IMR-90 (cell line): ENCODE data around the gene ESYT3. TPM values are rescaled to one million over a fixed set of nuclear protein-coding genes. Genes with fewer than 3 reads are reported as not detected.

Experiments
- ATAC-seq: fragments of 200-7000 bp; cut with Tn5 transposase; 2 replicates; pipeline ENCODE4 v1.9.1; 2020; ENCODE audit warnings: low read depth, mild to moderate bottlenecking, moderate library complexity
- BruUV-seq: library from RNA; stranded (reverse); fragments of 400-500 nt; replicated peaks from 2 replicates; lab custom pipeline; 2021; lab: Mats Ljungman, UMichigan
- CTCF ChIA-PET: fragments of 300-600 bp; formaldehyde crosslinking; extraction: SDS; loops from one replicate; lab custom pipeline; 2021; ENCODE audit warnings: antibody characterized with exemption; lab: Yijun Ruan, JAX
- POLR2A ChIA-PET: fragments of 300-600 bp; sonication (Branson Sonifier 250); formaldehyde crosslinking; loops from one replicate; lab custom pipeline; 2022; ENCODE audit warnings: antibody characterized with exemption; ENCODE audit not compliant: unreplicated experiment; lab: Charles Lee
- DNase-seq: peaks from one replicate; pipeline ENCODE4 v3.0.0; 2013
- H2AFZ ChIP-seq: replicated peaks from 2 replicates; pipeline ENCODE3; 2013; ENCODE audit warnings: low read length, mild to moderate bottlenecking; ENCODE audit not compliant: poor library complexity
- H2AK5ac ChIP-seq: 2 replicates; pipeline ENCODE4 v1.6.1; 2013; ENCODE audit warnings: low read depth, low read length, inconsistent platforms
- H2AK9ac ChIP-seq: replicated peaks from 2 replicates; pipeline ENCODE3; 2013; ENCODE audit warnings: mild to moderate bottlenecking, low read depth, low read length, moderate library complexity; ENCODE audit not compliant: poor library complexity
- H2BK120ac ChIP-seq: 2 replicates; pipeline ENCODE4 v1.6.1; 2013; ENCODE audit warnings: low read depth, low read length, inconsistent platforms
- H2BK15ac ChIP-seq: 3 replicates; pipeline ENCODE4 v1.6.1; 2013; ENCODE audit warnings: low read depth, low read length, inconsistent platforms
- H2BK20ac ChIP-seq: 2 replicates; pipeline ENCODE4 v1.6.1; 2013; ENCODE audit warnings: low read depth, mild to moderate bottlenecking, inconsistent platforms, low read length, moderate library complexity
- H2BK5ac ChIP-seq: 2 replicates; pipeline ENCODE4 v1.6.1; 2013; ENCODE audit warnings: mild to moderate bottlenecking, low read depth, low read length, inconsistent platforms; ENCODE audit not compliant: poor library complexity, severe bottlenecking
- H3K14ac ChIP-seq: replicated peaks from 2 replicates; pipeline ENCODE4 v1.6.1; 2013; ENCODE audit warnings: low read depth, low read length, inconsistent platforms
- H3K18ac ChIP-seq: 2 replicates; pipeline ENCODE4 v1.6.1; 2013; ENCODE audit warnings: low read depth, low read length, control low read depth
- H3K23ac ChIP-seq: 2 replicates; pipeline ENCODE4 v1.6.1; 2013; ENCODE audit warnings: low read depth, low read length, inconsistent platforms
- H3K27ac ChIP-seq: 2 replicates; pipeline ENCODE4 v1.5.1; 2013; ENCODE audit warnings: mild to moderate bottlenecking, control low read depth, low read length; ENCODE audit not compliant: insufficient read depth
- H3K27me3 ChIP-seq: 2 replicates; pipeline ENCODE4 v1.6.1; 2013; ENCODE audit warnings: low read length; ENCODE audit not compliant: control insufficient read depth, insufficient read depth
- H3K36me3 ChIP-seq: 2 replicates; pipeline ENCODE4 v1.6.1; 2013; ENCODE audit warnings: low read length, mixed read lengths; ENCODE audit not compliant: control insufficient read depth, insufficient read depth
- H3K4ac ChIP-seq: 2 replicates; pipeline ENCODE4 v1.6.1; 2013; ENCODE audit warnings: low read depth, low read length, inconsistent platforms
- H3K4me1 ChIP-seq: 2 replicates; pipeline ENCODE4 v1.6.1; 2013; ENCODE audit warnings: low read length, mixed read lengths; ENCODE audit not compliant: control insufficient read depth, insufficient read depth
- H3K4me2 ChIP-seq: 2 replicates; pipeline ENCODE4 v1.6.1; 2013; ENCODE audit warnings: low read depth, mild to moderate bottlenecking, control low read depth, low read length, moderate library complexity
- H3K4me3 ChIP-seq: 2 replicates; pipeline ENCODE4 v1.5.1; 2013; ENCODE audit warnings: low read depth, mild to moderate bottlenecking, control low read depth, low read length, moderate library complexity; ENCODE audit not compliant: insufficient read depth
- H3K56ac ChIP-seq: 2 replicates; pipeline ENCODE4 v1.6.1; 2013; ENCODE audit warnings: low read length, inconsistent platforms; ENCODE audit not compliant: insufficient read depth; ENCODE audit errors: extremely low read depth
- H3K79me1 ChIP-seq, 2 experiments: 2 replicates each; pipeline ENCODE4 v1.6.1; 2013; ENCODE audit warnings: low read length in 2 of 2, inconsistent platforms in 1 of 2, low read depth in 1 of 2
- H3K9ac ChIP-seq: 2 replicates; pipeline ENCODE4 v1.6.1; 2013; ENCODE audit warnings: low read depth, low read length, control low read depth
- H3K9me1 ChIP-seq: 2 replicates; pipeline ENCODE4 v1.6.1; 2013; ENCODE audit warnings: low read length, inconsistent platforms; ENCODE audit not compliant: insufficient read depth
- H3K9me3 ChIP-seq: 2 replicates; pipeline ENCODE4 v1.6.1; 2013; ENCODE audit warnings: low read length; ENCODE audit not compliant: control insufficient read depth, insufficient read depth
- H4K20me1 ChIP-seq: 2 replicates; pipeline ENCODE4 v1.6.1; 2013; ENCODE audit warnings: low read length, inconsistent platforms; ENCODE audit not compliant: insufficient read depth
- H4K5ac ChIP-seq: 2 replicates; pipeline ENCODE4 v1.6.1; 2013; ENCODE audit warnings: mild to moderate bottlenecking, low read depth, low read length, control low read depth
- H4K8ac ChIP-seq, 2 experiments: 2 replicates each; pipeline ENCODE4 v1.6.1; 2013; ENCODE audit warnings: low read depth in 2 of 2, low read length in 2 of 2, control low read depth in 1 of 2, inconsistent platforms in 1 of 2
- H4K91ac ChIP-seq: 2 replicates; pipeline ENCODE4 v1.6.1; 2013; ENCODE audit warnings: low read depth, low read length, inconsistent platforms; ENCODE audit not compliant: insufficient read depth
- BHLHE40 ChIP-seq: fragments of 150-350 bp; IDR thresholded peaks from 2 replicates; pipeline ENCODE4 v1.6.1; 2016; ENCODE audit warnings: mild to moderate bottlenecking, low read depth, low read length
- CHD1 ChIP-seq: IDR thresholded peaks from 2 replicates; pipeline ENCODE4 v1.6.1; 2012; ENCODE audit warnings: low read depth, low read length, improper control_type of control experiment
- CTCF ChIP-seq: conservative IDR thresholded peaks from 2 replicates; pipeline ENCODE4 v1.5.1; 2012; ENCODE audit warnings: mild to moderate bottlenecking, low read depth, low read length, improper control_type of control experiment
- ELK1 ChIP-seq: fragments of 150-350 bp; IDR thresholded peaks from 2 replicates; pipeline ENCODE4 v1.6.1; 2016; ENCODE audit warnings: low read depth, mild to moderate bottlenecking, low read length, moderate library complexity, borderline replicate concordance
- MAZ ChIP-seq: IDR thresholded peaks from 2 replicates; pipeline ENCODE4 v1.6.1; 2012; ENCODE audit warnings: low read depth, mild to moderate bottlenecking, low read length, improper control_type of control experiment, moderate library complexity, borderline replicate concordance
- NFE2L2 ChIP-seq: fragments of 150-350 bp; IDR thresholded peaks from 2 replicates; pipeline ENCODE4 v1.6.1; 2016; ENCODE audit warnings: low read depth, mild to moderate bottlenecking, low read length
- RAD21 ChIP-seq: IDR thresholded peaks from 2 replicates; pipeline ENCODE4 v1.6.1; 2012; ENCODE audit warnings: low read length, improper control_type of control experiment
- WGBS, 2 experiments: methylation state at CpG; one replicate each; pipeline versions ENCODE4 v1.1.5 to v1.1.7; 2013; ENCODE audit warnings: missing lambda C conversion rate in 2 of 2; ENCODE audit not compliant: insufficient read length in 1 of 2; ENCODE audit errors: extremely low coverage in 2 of 2; 5-methylcytosine and 5-hydroxymethylcytosine counted together
- dilution Hi-C: fragments of 300-500 bp; cut with HindIII; formaldehyde crosslinking; loops from one replicate; pipeline ENCODE4 v1.14.3; 2018; ENCODE audit warnings: low sequenced_read_pairs; ENCODE audit not compliant: unreplicated experiment
- in situ Hi-C: fragments of 300-500 bp; cut with MboI; formaldehyde crosslinking; loops from 3 replicates; pipeline ENCODE4 v1.14.3; 2019; ENCODE audit warnings: low sequenced_read_pairs, inconsistent platforms, mixed read lengths
- intact Hi-C: fragments of 100-400 bp; cut with micrococcal nuclease; formaldehyde crosslinking; loops from 2 replicates; pipeline ENCODE4 v1.10.0; 2022
- polyA plus RNA-seq, 3 experiments: library from polyadenylated mRNA; depleted of rRNA; stranded (reverse); fragments of >200 nt; gene quantifications; 2 replicates each; pipeline ENCODE4 v1.2.3, GENCODE V29; 2012; ENCODE audit warnings: low replicate concordance in 1 of 3
- total RNA-seq: library from RNA; depleted of rRNA; stranded (reverse); fragments of >200 nt; gene quantifications from 2 replicates; pipeline ENCODE4 v1.2.3, GENCODE V29; 2012

The ESYT3 gene
- total and polyA plus RNA-seq, 2 of the 4 experiments (the other 2 are of a cell fraction) = under 0.01 to 0.02 TPM

- dilution Hi-C loops = no loop called here
Measured at GRCh38 chr3:138429665-138430064, 4.8 kb upstream of the ESYT3 start.

More at GRCh38 chr3:138429665-138430064, 4.8 kb upstream of the ESYT3 start:
- peaks cover 28% of the 10 kb centered on the region for H3K27me3 ChIP-seq
- no peak overlapping the region for H3K23ac ChIP-seq
- no peak overlapping the region for H2BK5ac ChIP-seq
- no peaks in the 10 kb centered on the region for H3K9me1 ChIP-seq
- ChIA-PET CTCF (interaction anchor here (1.2 to 1.7 kb wide), 2 partner anchors 12 to 506 kb away, joined by 3 to 7 read pairs; no protein-coding TSS in a partner anchor), POLR2A (no interaction called here)
- no peaks in the 10 kb centered on the region for H3K9me3 ChIP-seq
- no peaks in the 10 kb centered on the region for H3K79me1 ChIP-seq
- H3K36me3 ChIP-seq = no peaks in the 10 kb centered on the region
- no peak overlapping the region for H2BK120ac ChIP-seq
- H4K8ac ChIP-seq = no peak overlapping the region
- no peak overlapping the region for H3K4me3 ChIP-seq
- no peak overlapping the region for H2BK20ac ChIP-seq
- H3K9ac ChIP-seq = no peak overlapping the region
- H3K4me1 ChIP-seq = no peaks in the 10 kb centered on the region
- no peak overlapping the region for H4K5ac ChIP-seq
- TF ChIP-seq RAD21 (no peak), MAZ (no peak), BHLHE40 (no peak), CHD1 (no peak), CTCF (no peak), ELK1 (no peak), NFE2L2 (no peak)
- H2AK9ac ChIP-seq = no peak overlapping the region
- intact Hi-C loops (loop anchor here (5.0 kb wide), 2 partner anchors 307 to 362 kb away; no protein-coding TSS in a partner anchor), in situ Hi-C loops (no loop called here)
- ATAC-seq (no peak), DNase-seq (no peak)
- H4K20me1 ChIP-seq = no peaks in the 10 kb centered on the region
- WGBS, 2 experiments = no CpG with 5 or more reads among the region's 3 CpGs
- no peak overlapping the region for H2AFZ ChIP-seq
- no peak overlapping the region for H4K91ac ChIP-seq
- H3K4me2 ChIP-seq = no peak overlapping the region
- H2BK15ac ChIP-seq = no peak overlapping the region
- no peak overlapping the region for H3K27ac ChIP-seq
- no TSS peak for BruUV-seq
- H3K18ac ChIP-seq = no peak overlapping the region
- H2AK5ac ChIP-seq = no peak overlapping the region
- H3K56ac ChIP-seq = no peak overlapping the region
- no peak overlapping the region for H3K4ac ChIP-seq
- H3K14ac ChIP-seq = no peak overlapping the region
